Measurements from ENCODE around the gene DCAF17. TPM values are rescaled to one million over a fixed set of nuclear protein-coding genes. Genes with fewer than 3 reads are reported as not detected.
"Not testable (repeated sequence)": the region's sequence is repeated elsewhere in the genome, so short reads cannot be mapped to it uniquely, and the experiment has no call there.

DCAF17 gene
- total RNA-seq, 2 experiments from 2014 or later, result 13.0 to 14.3 TPM

DNA sequence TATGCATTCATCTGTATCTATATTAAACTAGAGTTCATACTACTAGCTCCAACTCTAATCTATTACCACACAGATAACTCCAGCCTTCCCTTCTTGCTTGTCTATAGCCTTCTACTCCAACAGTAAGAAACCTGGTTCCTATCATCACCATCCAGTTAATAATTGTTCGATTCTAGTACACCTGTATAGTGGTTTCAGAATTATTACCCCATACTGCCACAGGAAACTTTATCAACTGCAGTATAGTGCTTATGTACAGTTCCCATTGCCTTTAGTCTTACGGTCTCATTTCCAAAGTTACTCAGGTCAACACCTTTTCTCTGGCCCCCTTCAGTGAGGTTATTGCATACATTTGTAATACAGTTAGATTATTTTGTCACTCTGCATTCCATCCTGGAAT is 14.7 kb upstream of the DCAF17 start:
- no peak overlapping the region for H3K4me3 ChIP-seq (ENCODE audit: low read length)
- H3K27ac Mint-ChIP-seq, result no peak overlapping the region
- peaks cover 8 to 12% of the 10 kb centered on the region in 2 experiments for H3K9me3 ChIP-seq (ENCODE audit: control insufficient read depth in 1 of 2, insufficient read depth in 1 of 2, low read length in 2 of 2)
- H3K4me3 Mint-ChIP-seq, result no peak overlapping the region
- H3K27ac ChIP-seq (ENCODE audit: low read depth in 1 of 2, low read length in 2 of 2), result no peak overlapping the region
- TF ChIP-seq CTCF (IDR thresholded peaks at IDR 0.05), result no peak
- H3K27me3 Mint-ChIP-seq, result no peaks in the 10 kb centered on the region
- peaks cover 4% of the 10 kb centered on the region for H3K4me1 ChIP-seq (ENCODE audit: insufficient read depth, low read length)
- H3K9me3 Mint-ChIP-seq, result no peaks in the 10 kb centered on the region
- no peaks in the 10 kb centered on the region for H3K27me3 ChIP-seq (ENCODE audit: control insufficient read depth in 1 of 2, insufficient read depth in 2 of 2, low read length in 2 of 2)
- H3K4me1 Mint-ChIP-seq (ENCODE audit: low read depth), result peaks cover 6% of the 10 kb centered on the region
- ChIA-PET CTCF (no interaction called here), POLR2A (interaction anchor here (0.6 kb wide), 1 partner anchor 11 kb away, joined by 4 read pairs; no protein-coding TSS in a partner anchor)
- DNase-seq (no peak), ATAC-seq (ENCODE audit: poor library complexity) (no peak)
- no peaks in the 10 kb centered on the region for H3K36me3 ChIP-seq (ENCODE audit: insufficient read depth, low read length)
- intact Hi-C loops (cut with DNase I, micrococcal nuclease), result loop anchor here (10.0 kb wide), 2 partner anchors 95 to 165 kb away; no protein-coding TSS in a partner anchor
- peaks cover 9% of the 10 kb centered on the region for H3K36me3 Mint-ChIP-seq (ENCODE audit: low read depth)

DNA sequence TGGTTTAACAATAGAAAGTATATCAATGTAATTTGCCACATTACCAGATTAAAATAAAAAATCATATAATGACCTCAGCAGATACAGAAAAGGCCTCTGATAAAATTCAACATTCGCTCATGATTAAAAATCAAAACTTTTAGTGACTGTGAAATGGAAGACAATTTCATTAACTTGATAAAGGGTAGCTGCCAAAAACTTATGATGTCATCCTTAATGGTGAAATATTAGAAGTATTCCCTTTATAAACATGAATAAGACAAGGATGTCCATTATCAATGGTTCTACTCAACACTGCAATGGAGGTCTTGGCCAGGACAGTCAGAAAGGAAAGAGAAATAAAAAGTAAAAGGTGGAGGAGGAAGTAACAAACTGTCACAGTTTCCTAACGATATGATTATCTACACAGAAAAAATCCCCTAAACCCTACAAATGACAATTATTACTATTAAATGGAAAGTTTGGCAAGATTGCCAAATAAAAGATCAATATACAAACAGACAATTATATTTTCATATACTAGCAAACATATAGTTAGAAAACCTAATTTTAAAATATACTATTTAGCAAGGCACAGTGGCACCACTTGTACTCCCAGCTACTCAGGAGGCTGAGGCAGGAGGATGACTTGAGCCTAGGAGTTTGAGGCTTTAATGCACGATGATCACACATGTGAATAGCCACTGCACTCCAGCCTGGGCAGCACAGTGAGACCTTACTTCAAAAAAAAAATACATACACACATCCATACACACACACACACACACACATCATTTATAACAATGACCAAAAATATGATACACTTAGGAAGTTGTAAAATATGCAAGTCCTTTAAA is 13.1 kb upstream of the DCAF17 start:
- H3K4me1 ChIP-seq (ENCODE audit: insufficient read depth, low read length), result peaks cover 2% of the 10 kb centered on the region
- ATAC-seq (ENCODE audit: poor library complexity) (no peak), DNase-seq (no peak)
- ChIA-PET POLR2A (no interaction called here), CTCF (interaction anchor here (1.6 kb wide), 1 partner anchor 448 kb away, joined by 4 read pairs; no protein-coding TSS in a partner anchor)
- peaks cover 13% of the 10 kb centered on the region for H3K36me3 Mint-ChIP-seq (ENCODE audit: low read depth)
- H3K27me3 ChIP-seq (ENCODE audit: control insufficient read depth in 1 of 2, insufficient read depth in 2 of 2, low read length in 2 of 2), result no peaks in the 10 kb centered on the region
- H3K36me3 ChIP-seq (ENCODE audit: insufficient read depth, low read length), result peaks cover 3% of the 10 kb centered on the region
- intact Hi-C loops (cut with DNase I, micrococcal nuclease), result no loop called here
- TF ChIP-seq CTCF (IDR thresholded peaks at IDR 0.05), result no peak
- H3K4me3 ChIP-seq (ENCODE audit: low read length), result no peak overlapping the region
- H3K27me3 Mint-ChIP-seq, result no peaks in the 10 kb centered on the region
- H3K9me3 Mint-ChIP-seq, result peaks cover 3% of the 10 kb centered on the region
- H3K4me1 Mint-ChIP-seq (ENCODE audit: low read depth), result peaks cover 3% of the 10 kb centered on the region
- peaks cover 9 to 15% of the 10 kb centered on the region in 2 experiments for H3K9me3 ChIP-seq (ENCODE audit: control insufficient read depth in 1 of 2, insufficient read depth in 1 of 2, low read length in 2 of 2)
- H3K4me3 Mint-ChIP-seq, result no peak overlapping the region
- no peak overlapping the region for H3K27ac ChIP-seq (ENCODE audit: low read depth in 1 of 2, low read length in 2 of 2)
- no peak overlapping the region for H3K27ac Mint-ChIP-seq

DNA sequence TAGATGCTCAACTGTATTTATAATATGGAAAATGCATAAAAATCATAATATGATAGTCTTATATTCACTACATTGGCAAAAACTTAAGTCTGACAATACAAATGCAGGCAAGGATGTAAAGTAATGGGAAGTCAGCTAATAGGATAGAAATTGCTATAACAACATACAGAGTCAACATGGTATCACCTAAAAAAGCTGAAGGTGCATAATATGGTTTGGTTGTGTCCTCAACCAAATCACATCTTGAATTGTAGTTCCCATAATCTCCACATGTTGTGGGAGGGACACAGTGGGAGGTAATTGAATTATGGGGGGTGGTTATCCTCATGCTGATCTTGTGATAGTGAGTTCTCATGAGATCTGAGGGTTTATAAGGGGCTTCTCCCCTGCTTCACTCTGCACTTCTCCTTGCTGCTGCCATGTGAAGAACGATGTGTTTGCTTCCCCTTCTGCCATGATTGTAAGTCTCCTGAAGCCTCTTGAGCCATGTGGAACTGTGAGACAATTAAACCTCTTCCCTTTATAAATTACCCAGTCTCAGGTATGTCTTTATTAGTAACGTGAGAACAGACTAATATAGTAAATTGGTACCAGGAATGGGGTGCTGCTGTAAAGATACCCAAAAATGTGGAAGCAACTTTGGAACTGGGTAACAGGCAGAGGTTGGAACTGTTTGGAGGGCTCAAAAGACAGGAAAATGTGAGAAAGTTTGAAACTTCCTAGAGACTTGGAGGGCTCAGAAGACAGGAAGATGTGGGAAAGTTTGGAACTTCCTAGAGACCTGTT is 11.1 kb upstream of the DCAF17 start:
- H3K27ac Mint-ChIP-seq; intact Hi-C loops (cut with DNase I, micrococcal nuclease); H3K36me3 ChIP-seq (ENCODE audit: insufficient read depth, low read length); H3K4me1 Mint-ChIP-seq (ENCODE audit: low read depth); H3K27me3 ChIP-seq (ENCODE audit: control insufficient read depth in 1 of 2, insufficient read depth in 2 of 2, low read length in 2 of 2); H3K4me3 ChIP-seq (ENCODE audit: low read length); H3K4me3 Mint-ChIP-seq; H3K9me3 Mint-ChIP-seq; H3K27me3 Mint-ChIP-seq; POLR2A ChIA-PET; DNase-seq; ATAC-seq (ENCODE audit: poor library complexity); H3K27ac ChIP-seq (ENCODE audit: low read depth in 1 of 2, low read length in 2 of 2); H3K4me1 ChIP-seq (ENCODE audit: insufficient read depth, low read length): not testable (repeated sequence)
- H3K36me3 Mint-ChIP-seq (ENCODE audit: low read depth), result peaks cover 13% of the 10 kb centered on the region
- CTCF ChIA-PET, result interaction anchor here (1.6 kb wide), 1 partner anchor 450 kb away, joined by 4 read pairs; no protein-coding TSS in a partner anchor
- peaks cover 9 to 15% of the 10 kb centered on the region in 2 experiments for H3K9me3 ChIP-seq (ENCODE audit: control insufficient read depth in 1 of 2, insufficient read depth in 1 of 2, low read length in 2 of 2)

Data from CD4-positive, alpha-beta T cell (primary cell).